NOMO-1 treated with dmso at 0.1 percent for 144 hours (cell line): ENCODE measurements around the gene MN1.
A peak's percentile ranks its signal among the peaks of the same experiment; 100 is the strongest.
"Not testable (repeated sequence)": the region's sequence is repeated elsewhere in the genome, so short reads cannot be mapped to it uniquely, and the experiment has no call there.

ENCODE experiments used
- DNase-seq: peaks from one replicate; lab custom pipeline; 2025; ENCODE audit not compliant: unreplicated experiment; lab: John Stamatoyannopoulos, UW

MN1 gene

GRCh38 chr22:27745809-27746208, 55.7 kb downstream of the MN1 start:
- no peak for DNase-seq

- no peak for DNase-seq
These were observed 56.4 kb downstream of the MN1 start for GRCh38 chr22:27745154-27745553.

- DNase-seq = not testable (repeated sequence)
These were observed 57.5 kb downstream of the MN1 start for GRCh38 chr22:27744078-27744477.

- no peak for DNase-seq
These were observed 61.3 kb downstream of the MN1 start for GRCh38 chr22:27740202-27740748.

GRCh38 chr22:27737521-27737920, 64.0 kb downstream of the MN1 start:
- DNase-seq = no peak

- no peak for DNase-seq
These were observed 67.5 kb downstream of the MN1 start for GRCh38 chr22:27734066-27734465.

GRCh38 chr22:27732841-27733240, 68.7 kb downstream of the MN1 start:
- DNase-seq = no peak

- no peak for DNase-seq
These were observed 69.2 kb downstream of the MN1 start for GRCh38 chr22:27732391-27732790.

GRCh38 chr22:27731621-27732020, 69.9 kb downstream of the MN1 start:
- DNase-seq = no peak

GRCh38 chr22:27730641-27731433, 70.7 kb downstream of the MN1 start:
- DNase-seq = no peak

GRCh38 chr22:27729246-27729645, 72.3 kb downstream of the MN1 start:
- no peak for DNase-seq

- no peak for DNase-seq
These were observed 73.7 kb downstream of the MN1 start for GRCh38 chr22:27727673-27728451.

- DNase-seq = peak; percentile 69
These were observed 74.7 kb downstream of the MN1 start for GRCh38 chr22:27726686-27727449.

- no peak for DNase-seq
These were observed 75.2 kb downstream of the MN1 start for GRCh38 chr22:27726331-27726685.

GRCh38 chr22:27725661-27726060, 75.9 kb downstream of the MN1 start:
- DNase-seq = no peak

- DNase-seq = no peak
These were observed 76.8 kb downstream of the MN1 start for GRCh38 chr22:27724709-27725108.

GRCh38 chr22:27724157-27724556, 77.4 kb downstream of the MN1 start:
- DNase-seq = no peak

GRCh38 chr22:27723708-27724107, 77.8 kb downstream of the MN1 start:
- DNase-seq = no peak

GRCh38 chr22:27723158-27723557, 78.4 kb downstream of the MN1 start:
- DNase-seq = no peak

- DNase-seq = no peak
These were observed 80.7 kb downstream of the MN1 start for GRCh38 chr22:27720860-27721259.

GRCh38 chr22:27719535-27720227, 81.9 kb downstream of the MN1 start:
- no peak for DNase-seq
